ENCODE data around the gene SPRR2E.

The SPRR2E gene

GRCh38 chr1:153099461-153100045 lies 5.2 kb upstream of the SPRR2E start:
- TF ChIP-seq EP300 (IDR thresholded peaks at IDR 0.05; ENCODE audit: borderline replicate concordance) (no peak), CREB1 (IDR thresholded peaks at IDR 0.05; ENCODE audit: low read depth) (no peak), YY1 (IDR thresholded peaks at IDR 0.05; ENCODE audit: low read depth) (no peak), RAD21 (IDR thresholded peaks at IDR 0.05; ENCODE audit: low read depth) (no peak), NFIC (IDR thresholded peaks at IDR 0.05) (no peak), TEAD4 (IDR thresholded peaks at IDR 0.05) (no peak), REST (IDR thresholded peaks at IDR 0.05; ENCODE audit: low read depth) (no peak), ZBTB7A (IDR thresholded peaks at IDR 0.05; ENCODE audit: low read depth) (no peak), TCF12 (IDR thresholded peaks at IDR 0.05; ENCODE audit: low read depth) (no peak), CEBPB (IDR thresholded peaks at IDR 0.05) (no peak), TAF1 (IDR thresholded peaks at IDR 0.05; ENCODE audit: low read depth) (no peak)

GRCh38 chr1:153095764-153096163 lies 1.4 kb upstream of the SPRR2E start:
- TF ChIP-seq TAF1 (IDR thresholded peaks at IDR 0.05; ENCODE audit: low read depth) (no peak), TEAD4 (IDR thresholded peaks at IDR 0.05) (no peak), FOXM1 (IDR thresholded peaks at IDR 0.05; ENCODE audit: borderline replicate concordance, low read depth) (no peak), YY1 (IDR thresholded peaks at IDR 0.05; ENCODE audit: low read depth) (no peak), RAD21 (IDR thresholded peaks at IDR 0.05; ENCODE audit: low read depth) (no peak), REST (IDR thresholded peaks at IDR 0.05; ENCODE audit: low read depth) (no peak), EGR1 (IDR thresholded peaks at IDR 0.05) (no peak), EP300 (IDR thresholded peaks at IDR 0.05; ENCODE audit: borderline replicate concordance) (no peak), ZBTB7A (IDR thresholded peaks at IDR 0.05; ENCODE audit: low read depth) (no peak), MAX (IDR thresholded peaks at IDR 0.05) (no peak), NFIC (IDR thresholded peaks at IDR 0.05) (no peak), TCF12 (IDR thresholded peaks at IDR 0.05; ENCODE audit: low read depth) (no peak), CREB1 (IDR thresholded peaks at IDR 0.05; ENCODE audit: low read depth) (no peak), CEBPB (IDR thresholded peaks at IDR 0.05) (no peak)

- TF ChIP-seq USF1 (IDR thresholded peaks at IDR 0.05) (no peak), CREB1 (IDR thresholded peaks at IDR 0.05; ENCODE audit: low read depth) (no peak), REST (IDR thresholded peaks at IDR 0.05; ENCODE audit: low read depth) (no peak), EGR1 (IDR thresholded peaks at IDR 0.05) (no peak), EP300 (IDR thresholded peaks at IDR 0.05; ENCODE audit: borderline replicate concordance) (no peak), ZBTB7A (IDR thresholded peaks at IDR 0.05; ENCODE audit: low read depth) (no peak), TAF1 (IDR thresholded peaks at IDR 0.05; ENCODE audit: low read depth) (no peak), TEAD4 (IDR thresholded peaks at IDR 0.05) (no peak), RAD21 (IDR thresholded peaks at IDR 0.05; ENCODE audit: low read depth) (no peak), YY1 (IDR thresholded peaks at IDR 0.05; ENCODE audit: low read depth) (no peak), TCF12 (IDR thresholded peaks at IDR 0.05; ENCODE audit: low read depth) (no peak), CEBPB (IDR thresholded peaks at IDR 0.05) (no peak)
These were observed 6.7 kb downstream of the SPRR2E start for GRCh38 chr1:153087652-153088051.

- TF ChIP-seq FOXM1 (IDR thresholded peaks at IDR 0.05; ENCODE audit: borderline replicate concordance, low read depth): no peak
- no peak for TF ChIP-seq NFIC (IDR thresholded peaks at IDR 0.05)
- TF ChIP-seq RAD21 (IDR thresholded peaks at IDR 0.05; ENCODE audit: low read depth): no peak
- no peak for TF ChIP-seq TEAD4 (IDR thresholded peaks at IDR 0.05)
- TF ChIP-seq TCF12 (IDR thresholded peaks at IDR 0.05; ENCODE audit: low read depth): no peak
- TF ChIP-seq MAX (IDR thresholded peaks at IDR 0.05): no peak
- TF ChIP-seq REST (IDR thresholded peaks at IDR 0.05; ENCODE audit: low read depth): no peak
- TF ChIP-seq ZBTB7A (IDR thresholded peaks at IDR 0.05; ENCODE audit: low read depth): no peak
- no peak for TF ChIP-seq CREB1 (IDR thresholded peaks at IDR 0.05; ENCODE audit: low read depth)
- no peak for TF ChIP-seq TAF1 (IDR thresholded peaks at IDR 0.05; ENCODE audit: low read depth)
- no peak for TF ChIP-seq USF1 (IDR thresholded peaks at IDR 0.05)
- no peak for TF ChIP-seq CEBPB (IDR thresholded peaks at IDR 0.05)
- no peak for TF ChIP-seq YY1 (IDR thresholded peaks at IDR 0.05; ENCODE audit: low read depth)
- no peak for TF ChIP-seq EGR1 (IDR thresholded peaks at IDR 0.05)
- no peak for TF ChIP-seq EP300 (IDR thresholded peaks at IDR 0.05; ENCODE audit: borderline replicate concordance)
These were observed 12.6 kb downstream of the SPRR2E start for GRCh38 chr1:153081736-153082135.
